ENCODE measurements around the gene UNC13A.

DNA sequence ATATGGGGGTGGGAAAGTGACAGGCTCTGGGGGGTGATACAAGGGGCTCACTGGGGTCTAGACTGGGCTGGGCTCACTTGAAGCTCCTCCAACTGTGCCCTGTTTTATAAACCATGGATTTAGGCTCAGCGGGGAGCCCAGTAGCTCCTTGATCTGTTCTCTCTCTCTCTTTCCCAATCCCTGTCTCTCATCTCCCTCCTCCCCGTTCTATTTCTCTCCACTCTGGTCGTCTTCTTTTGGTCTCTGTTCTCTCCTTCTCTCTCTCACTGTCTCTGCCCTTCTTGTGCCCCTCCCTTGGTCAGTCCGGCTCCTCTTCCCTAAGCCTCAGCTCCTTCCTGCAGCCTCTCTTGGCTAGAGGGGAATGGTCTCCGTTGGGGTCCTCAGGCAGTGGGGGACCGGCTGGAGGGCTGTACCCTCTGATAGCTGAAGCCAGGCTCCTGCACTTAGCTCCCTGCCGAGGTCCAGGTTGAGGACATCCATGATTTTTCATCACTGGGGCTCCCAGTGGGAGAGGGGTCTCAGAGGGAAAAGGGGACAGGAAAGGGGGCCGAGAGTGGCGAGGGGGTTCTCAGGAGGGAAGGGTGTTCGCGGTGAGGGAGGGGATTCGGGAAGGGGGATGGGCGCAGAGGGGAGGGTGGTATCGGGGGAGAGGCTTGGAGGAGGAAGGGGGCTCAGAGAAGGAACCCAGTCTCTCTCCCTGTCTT is 8.5 kb downstream of the UNC13A start:
- TF ChIP-seq, protein P1, sequence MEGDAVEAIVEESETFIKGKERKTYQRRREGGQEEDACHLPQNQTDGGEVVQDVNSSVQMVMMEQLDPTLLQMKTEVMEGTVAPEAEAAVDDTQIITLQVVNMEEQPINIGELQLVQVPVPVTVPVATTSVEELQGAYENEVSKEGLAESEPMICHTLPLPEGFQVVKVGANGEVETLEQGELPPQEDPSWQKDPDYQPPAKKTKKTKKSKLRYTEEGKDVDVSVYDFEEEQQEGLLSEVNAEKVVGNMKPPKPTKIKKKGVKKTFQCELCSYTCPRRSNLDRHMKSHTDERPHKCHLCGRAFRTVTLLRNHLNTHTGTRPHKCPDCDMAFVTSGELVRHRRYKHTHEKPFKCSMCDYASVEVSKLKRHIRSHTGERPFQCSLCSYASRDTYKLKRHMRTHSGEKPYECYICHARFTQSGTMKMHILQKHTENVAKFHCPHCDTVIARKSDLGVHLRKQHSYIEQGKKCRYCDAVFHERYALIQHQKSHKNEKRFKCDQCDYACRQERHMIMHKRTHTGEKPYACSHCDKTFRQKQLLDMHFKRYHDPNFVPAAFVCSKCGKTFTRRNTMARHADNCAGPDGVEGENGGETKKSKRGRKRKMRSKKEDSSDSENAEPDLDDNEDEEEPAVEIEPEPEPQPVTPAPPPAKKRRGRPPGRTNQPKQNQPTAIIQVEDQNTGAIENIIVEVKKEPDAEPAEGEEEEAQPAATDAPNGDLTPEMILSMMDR (IDR thresholded peaks at IDR 0.05) = no peak
- no peak for TF ChIP-seq POLR2A (IDR thresholded peaks at IDR 0.05)
